ENCODE data around the gene CCDC60.

CCDC60 gene

DNA sequence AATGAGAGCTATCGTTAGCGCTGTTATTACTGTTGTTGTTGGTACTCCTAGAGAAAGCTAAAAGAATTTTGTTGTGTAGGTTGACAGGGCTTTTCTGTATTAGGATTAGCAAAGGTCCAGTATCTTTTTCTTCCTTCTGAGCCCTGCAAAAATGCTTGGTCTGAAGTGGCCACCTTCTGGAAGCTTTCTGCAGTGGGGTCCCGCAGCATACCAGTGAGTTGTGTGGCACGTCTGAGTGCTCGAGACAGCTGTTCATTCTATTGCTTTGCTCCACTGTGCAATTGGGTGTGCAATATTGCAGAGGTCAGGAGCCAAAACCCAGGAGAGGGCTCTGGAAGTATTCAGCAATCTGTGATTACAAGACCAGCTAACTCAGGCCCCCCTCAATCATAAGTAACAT is 57.1 kb downstream of the CCDC60 start:
- DNase-seq: no peak

DNA sequence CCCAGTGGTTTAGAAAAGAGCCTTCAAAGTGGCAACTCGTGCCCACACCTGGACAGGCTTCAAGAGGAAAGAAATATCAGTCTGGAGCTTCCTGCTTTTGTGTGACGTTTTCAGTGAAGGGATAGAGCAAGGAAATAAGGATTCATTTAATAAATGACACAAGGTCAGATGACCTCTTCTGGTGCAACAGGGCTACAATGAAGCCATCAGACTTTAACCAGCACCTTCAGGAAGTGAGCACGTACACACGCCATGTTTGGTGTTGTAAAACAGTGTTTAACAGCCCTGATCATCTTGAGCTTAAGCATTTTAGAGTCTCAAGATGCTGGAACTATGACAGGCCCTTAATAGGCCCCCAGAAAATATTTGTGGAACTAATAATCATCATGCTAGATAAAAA is 59.1 kb downstream of the CCDC60 start:
- no peak for DNase-seq

DNA sequence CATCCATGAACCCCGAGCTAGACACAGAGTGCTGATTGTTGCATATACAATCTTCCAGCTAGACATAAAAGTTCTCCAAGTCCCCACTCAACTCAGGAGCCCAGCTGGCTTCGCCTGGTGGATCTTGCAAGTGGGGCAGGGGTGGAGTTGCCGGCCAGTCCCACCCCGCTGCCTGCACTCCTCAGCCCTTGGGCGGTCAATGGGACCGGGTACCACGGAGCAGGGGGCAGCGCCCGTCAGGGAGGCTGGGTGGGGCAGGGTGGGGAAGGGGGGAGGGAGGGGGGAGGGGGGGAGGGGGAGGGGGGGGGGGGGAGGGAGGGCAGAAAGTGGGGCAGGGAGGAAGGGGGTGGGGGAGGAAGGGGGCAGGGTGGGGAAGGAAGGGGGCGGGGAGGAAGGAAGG is 63.0 kb downstream of the CCDC60 start:
- DNase-seq: no peak

DNA sequence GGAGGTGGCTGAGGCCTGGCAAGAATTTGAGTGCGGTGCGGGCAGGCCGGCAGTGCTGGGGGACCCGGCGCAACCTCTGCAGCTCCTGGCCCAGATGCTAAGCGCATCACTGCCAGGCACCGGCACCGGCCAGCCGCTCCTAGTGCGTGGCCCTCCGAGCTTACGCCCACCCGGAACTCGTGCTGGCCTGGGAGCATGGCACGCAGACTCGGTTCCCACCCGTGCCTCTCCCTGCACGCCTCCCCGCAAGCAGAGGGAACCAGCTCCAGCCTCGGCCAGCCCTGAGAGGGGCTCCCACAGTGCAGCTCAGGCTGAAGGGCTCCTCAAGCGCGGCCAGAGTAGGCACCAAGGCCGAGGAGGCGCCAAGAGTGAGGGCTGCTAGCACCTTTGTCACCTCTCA is 63.7 kb downstream of the CCDC60 start:
- DNase-seq: no peak

DNA sequence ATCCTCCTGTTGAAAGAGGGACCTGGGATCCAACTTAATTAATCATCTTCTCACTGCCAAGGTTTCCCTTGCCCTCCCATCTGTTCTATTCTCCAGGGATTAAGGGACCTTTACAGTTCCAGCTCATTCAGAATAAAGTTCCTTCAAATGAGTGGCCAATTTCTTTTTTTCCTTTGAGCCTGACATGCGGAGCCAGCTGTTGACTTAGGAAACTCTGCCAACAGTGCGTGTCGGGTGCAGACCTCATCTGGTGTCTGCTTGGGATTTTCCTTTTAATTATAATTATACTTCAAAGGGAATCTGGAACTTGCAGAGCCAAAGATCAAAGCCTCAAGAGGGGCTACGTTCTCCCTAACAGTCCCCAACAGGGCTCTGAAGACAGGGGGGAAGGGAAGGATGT is 64.8 kb downstream of the CCDC60 start:
- DNase-seq: no peak

DNA sequence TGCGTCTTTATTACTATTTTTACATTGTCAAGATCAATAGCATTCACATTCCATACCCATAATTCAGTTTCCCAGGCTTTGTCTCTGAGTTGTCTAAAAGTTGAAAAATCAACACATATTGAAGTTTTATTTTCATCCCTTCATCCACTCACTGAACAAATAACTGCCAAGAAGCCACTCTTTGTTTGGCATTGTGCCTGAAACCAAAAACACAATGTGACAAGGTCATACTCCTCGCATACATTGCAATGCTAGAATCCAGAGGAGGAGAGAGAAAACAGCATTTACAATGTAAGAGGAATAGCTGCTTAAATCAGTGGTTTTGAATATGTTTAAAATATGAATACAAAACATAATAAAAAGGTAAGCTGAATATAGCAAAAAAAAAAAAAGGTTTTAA is 71.8 kb downstream of the CCDC60 start:
- DNase-seq: no peak

DNA sequence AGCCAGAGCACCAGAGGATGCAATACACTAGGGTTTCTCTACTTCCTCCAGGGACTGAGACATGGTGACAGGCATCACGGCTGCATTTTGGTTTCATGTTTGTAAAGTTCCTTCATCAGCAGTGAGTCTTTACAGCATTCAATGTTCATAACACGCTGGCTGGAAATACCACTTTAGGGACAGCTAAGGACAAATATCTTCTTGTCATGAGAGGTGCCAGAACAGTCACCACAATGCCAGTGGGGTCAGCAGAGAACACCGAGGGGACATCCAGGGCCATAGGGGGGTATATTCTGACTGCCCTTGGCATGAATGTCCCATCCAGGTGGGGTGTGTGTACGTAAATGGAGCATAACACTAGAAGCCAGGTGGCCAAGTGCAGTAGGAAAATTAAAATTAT is 72.3 kb downstream of the CCDC60 start:
- no peak for DNase-seq

DNA sequence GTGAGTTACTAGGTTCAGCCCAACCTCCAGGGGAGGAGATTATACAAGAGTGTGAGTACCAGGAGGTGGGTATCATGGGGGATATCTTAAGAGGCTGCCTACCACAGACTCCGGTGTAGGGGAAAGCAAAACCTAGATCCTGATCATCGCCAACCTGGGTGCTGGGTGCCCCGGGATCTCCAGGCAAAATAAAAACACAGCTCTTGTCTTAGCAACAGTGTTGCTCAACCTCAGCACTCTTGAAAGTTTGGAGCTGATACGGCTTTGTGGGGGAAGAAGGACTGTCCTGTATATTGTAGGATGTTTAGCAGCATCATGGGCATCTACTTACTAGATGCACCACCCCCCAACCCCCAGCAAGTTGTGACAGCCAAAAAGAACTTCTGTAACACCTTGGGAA is 74.5 kb downstream of the CCDC60 start:
- DNase-seq: no peak

DNA sequence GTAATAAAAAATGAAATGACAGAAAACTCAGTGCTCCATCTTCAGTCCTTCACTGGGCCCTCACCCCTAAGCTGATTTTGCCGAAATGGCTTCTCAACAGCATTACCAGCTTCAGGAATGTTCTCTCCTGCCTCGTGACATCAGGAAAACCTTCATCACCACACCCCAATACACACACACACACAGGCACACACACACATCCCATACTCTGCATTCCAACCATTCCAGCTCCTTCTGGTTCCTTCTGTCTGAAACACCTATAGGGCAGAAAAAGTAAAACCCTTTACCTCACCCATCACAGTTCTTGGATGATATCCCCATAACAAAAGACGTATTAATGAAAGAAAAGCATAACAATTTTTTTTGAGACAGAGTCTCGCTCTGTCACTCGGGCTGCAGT is 75.9 kb downstream of the CCDC60 start:
- DNase-seq: no peak

DNA sequence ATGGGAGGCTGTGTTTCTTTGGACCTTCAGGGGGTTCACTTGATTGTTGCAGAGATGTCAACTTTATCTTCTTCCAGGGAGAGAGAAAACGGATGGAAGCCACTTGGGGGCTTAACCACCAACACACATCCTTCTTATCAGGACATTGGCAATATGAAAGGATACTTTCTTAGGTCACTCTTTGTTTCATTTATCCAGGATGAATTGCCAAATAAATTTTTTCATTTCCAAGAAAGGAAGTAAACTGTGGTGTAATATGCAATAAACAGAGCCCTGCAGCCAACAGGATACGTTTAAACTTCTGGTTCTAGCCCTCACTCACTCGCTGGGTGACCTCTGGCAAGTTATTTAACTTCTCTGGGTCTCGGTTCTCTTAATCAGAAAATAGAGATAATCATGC is 77.8 kb downstream of the CCDC60 start:
- DNase-seq: no peak

DNA sequence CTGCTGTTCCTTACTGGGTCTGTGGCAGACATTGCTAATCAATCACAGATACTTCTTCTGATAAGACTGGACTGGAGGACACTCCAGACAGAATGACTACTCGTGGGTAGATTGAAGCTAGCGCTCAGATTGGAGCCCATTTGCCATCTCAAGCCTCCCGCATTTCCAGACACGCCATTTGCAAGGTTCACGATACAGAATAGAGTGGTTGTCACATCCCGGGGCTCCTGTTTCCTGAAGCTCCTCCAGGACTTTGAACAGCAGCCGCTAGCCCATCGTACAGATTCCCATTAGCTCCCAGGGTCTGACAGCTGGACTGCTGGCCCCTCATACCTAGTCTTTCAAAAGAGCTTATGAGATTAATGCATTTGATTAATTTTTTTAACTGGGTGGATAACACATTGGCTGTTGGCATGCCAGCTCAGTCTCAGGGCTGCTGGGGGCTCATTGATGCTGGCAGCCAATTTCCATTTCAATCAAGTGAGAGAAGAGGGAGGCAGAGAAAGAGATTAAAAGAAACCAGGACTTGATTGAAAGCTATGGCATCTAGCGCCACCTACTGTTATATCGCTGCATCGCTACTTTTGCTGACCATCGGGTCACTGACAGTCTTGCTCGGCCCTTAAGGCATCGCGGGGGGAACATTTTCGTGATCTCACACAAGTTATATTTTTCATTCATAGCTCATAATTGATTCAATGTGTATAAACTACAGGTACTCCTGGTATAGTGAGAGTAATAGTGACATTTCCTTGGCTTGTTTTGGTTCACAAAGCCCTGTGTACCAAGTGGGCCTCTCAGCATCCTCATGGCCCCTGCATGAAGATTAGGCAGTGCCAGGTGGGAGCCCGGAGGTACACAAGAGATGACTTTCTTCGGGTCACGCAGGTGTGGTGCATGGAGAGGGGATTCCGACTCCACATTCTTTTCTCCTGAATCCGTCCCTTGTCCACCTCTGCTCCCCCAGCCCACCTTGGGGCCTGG is 78.6 kb downstream of the CCDC60 start:
- DNase-seq: no peak

DNA sequence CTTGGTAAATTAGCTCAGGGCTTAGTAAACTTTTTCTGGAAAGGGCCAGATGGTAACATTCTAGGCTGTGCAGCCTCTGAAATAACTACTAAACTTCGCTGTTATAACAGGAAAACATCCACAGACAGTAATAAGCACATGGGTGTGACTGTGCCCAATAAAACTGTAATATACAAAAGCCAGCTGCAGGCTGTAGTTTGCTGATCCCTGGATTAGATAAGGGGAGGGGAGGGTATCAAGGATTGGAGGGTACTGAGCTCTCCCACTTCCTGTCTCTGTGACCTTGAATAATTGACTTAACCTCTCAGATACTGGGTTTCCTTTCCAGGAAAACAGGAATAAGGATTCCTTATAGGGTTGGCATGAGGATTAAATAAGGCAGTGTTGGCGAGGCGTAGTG is 81.2 kb downstream of the CCDC60 start:
- no peak for DNase-seq

DNA sequence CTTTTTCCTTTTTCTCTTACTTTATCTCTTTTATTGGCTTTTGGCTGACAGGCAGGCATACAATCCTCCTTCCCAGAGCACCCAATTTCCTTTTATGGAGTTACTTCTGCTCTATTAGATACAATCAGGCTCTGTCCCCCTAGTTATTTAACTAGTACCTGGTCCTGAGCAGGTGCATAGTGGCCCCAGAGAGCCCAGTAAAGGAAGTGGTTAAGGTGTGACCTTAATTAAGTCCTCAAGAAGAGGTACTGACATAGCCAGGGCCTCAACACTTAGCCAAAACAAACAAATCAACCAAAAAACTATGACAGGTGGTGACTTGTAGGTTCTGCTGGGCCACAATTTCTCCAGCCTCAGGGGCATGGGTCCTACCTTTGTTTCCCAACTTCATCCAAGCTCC is 82.9 kb downstream of the CCDC60 start:
- DNase-seq: no peak

DNA sequence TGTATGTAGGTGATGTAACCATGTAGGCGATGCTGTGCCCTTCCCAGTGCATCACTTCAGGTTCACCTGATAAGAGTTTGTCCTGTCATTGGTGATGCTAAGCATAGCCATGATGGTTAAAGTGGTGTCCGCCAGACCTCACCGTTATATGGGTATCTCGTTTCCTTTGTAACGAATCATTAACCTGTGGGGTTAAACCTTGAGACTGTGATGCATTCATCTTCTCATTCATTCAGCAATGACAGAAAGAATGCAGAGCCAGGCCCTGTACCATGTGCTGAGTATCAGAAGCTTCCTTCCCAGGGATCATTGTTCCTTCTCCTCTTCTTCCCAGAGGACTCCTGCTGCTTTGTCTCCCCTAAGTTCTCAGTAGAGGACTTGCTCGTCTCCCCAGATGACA is 84.9 kb downstream of the CCDC60 start:
- DNase-seq: no peak

DNA sequence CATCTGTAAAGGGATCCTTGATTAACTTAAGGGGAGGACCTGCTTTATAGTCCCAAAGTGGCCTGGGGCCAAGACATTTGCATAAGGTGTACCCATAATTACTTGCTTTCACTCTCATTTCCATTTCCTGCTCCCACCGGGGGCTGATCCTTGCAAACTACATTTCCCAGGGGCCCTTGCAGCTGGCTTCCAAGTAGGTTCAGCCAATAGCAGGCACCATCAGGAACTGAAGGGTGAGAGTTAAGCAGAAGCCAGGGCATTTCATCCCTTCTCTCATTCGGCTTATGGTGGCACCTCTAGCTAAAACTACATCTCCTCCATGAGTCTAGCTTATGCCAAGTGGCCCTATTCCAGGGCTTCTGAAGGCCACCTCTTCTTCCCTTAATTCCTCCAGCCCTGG is 88.8 kb downstream of the CCDC60 start:
- DNase-seq: no peak

DNA sequence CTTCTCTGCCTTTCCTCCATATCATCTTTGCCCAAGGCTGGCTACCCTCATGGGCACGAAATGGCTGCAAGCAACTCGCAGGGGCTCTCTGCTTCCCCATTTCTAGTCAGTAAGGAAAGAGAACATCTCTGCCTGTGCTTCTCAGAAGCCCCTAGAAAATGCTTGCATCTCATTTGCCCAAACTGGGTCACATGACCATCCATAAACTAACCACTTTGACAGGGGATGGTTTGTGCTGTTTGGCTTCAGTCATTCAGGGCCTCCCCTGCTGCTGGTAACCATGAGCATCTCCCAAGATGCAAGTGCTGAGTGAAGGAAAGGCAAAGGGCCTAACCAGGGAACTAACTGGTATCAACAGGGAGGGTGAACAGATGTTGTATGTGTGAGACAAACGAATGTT is 91.1 kb downstream of the CCDC60 start:
- DNase-seq: no peak

DNA sequence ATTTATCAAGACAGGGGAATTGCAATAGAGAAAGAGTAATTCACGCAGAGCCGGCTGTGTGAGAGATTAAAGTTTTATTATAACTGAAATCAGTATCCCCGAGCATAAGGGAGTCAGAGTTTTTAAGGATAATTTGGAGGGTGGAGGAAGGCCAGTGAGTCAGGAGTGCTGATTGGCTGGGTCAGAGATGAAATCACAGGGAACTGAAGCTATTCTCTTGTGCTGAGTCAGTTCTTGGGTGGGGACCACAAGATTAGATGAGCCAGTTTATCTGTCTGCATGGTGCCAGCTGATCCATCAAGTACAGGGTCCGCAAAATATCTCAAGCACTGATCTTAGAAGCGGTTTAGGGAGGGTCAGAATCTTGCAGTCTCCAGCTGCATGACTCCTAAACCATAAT is 96.6 kb downstream of the CCDC60 start:
- DNase-seq: no peak

DNA sequence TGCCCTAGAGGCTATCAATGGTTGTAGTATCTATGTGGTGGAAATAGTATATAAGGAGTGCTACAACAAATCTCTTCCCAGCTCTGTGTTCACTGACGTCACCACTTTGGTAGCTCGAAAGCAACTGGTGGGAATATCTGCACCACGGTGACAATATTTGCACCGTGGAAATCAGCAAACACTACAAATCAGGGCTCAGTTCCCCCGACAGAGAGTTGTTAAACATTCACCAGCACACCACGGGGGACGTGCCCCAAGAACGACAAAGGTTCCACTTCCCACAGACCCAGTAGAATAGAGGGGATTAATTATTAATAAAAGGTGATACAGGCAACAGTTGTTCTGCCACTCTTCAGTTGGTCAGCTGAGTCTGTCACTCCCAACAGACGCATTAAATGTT is 98.4 kb downstream of the CCDC60 start:
- DNase-seq: no peak

DNA sequence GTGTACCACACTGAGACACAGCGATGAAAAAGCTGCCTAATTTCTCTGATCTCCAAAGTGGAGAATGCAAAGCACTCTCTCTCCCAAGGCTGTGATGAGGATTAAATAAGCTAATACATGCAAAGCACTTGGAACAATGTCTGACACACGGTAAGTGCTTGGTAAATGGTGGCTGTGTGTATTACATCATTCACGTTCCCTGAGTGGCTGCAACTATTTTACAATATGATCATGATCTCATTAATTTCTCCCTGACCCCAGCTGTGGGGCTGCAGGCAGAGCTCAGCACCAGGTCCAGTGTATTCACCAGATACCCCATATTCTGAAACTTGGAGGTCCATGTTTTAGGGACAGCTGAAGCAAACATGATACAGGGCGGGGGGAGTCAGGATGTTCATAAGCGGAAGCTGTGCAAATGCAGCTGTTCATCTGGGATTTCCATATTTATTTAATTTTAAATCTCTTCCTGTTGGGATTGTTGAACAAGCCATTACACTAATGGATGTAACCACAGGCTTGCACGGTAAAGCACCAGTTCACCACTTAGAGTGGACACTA is 106.4 kb downstream of the CCDC60 start:
- no peak for DNase-seq

DNA sequence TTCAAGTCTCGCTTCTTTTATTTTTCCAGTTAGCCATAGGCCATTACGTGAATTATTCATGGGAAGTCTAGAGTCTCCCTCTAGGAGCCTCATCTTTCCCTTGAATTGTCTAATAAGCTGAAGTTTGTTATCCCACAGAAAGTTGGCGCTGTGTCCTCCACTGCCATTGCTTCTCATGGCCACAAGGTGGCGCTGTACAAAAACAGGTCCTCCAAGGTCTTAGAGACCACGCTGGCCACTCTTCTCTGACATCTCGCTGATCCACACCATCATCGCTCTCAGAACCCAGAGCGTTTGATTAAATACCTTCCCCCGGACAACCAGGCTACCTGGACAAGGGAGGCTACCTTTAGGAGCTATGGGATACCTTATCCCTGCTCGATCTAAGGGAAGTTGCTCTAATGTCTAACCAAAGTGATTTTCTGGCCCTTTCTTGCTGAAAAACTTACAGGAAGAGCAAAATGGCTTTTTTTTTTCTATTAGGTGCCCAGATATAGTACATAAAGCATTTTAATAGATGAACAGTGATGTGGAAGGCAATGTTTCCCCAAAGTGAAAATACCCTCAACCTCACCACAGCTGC is 110.0 kb downstream of the CCDC60 start:
- DNase-seq: no peak

DNA sequence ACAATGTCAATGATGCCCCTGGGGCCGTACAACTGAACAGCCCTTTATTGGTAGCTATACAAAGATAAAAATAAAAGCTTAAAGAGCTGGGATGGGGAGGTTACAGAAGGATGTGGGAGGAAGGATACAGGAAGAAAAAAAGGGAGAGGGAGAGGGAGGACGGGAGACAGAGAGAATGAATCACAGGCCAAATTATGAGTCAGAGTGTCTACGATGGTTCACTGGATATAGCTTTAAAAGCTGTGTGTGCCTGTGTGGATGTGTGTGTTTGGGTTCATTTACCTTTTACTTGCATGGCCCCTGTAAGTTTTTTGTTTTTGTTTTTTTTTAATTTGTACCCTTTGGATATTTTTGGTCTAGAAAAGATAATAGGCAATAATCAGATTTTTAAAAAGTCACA is 111.9 kb downstream of the CCDC60 start:
- no peak for DNase-seq

DNA sequence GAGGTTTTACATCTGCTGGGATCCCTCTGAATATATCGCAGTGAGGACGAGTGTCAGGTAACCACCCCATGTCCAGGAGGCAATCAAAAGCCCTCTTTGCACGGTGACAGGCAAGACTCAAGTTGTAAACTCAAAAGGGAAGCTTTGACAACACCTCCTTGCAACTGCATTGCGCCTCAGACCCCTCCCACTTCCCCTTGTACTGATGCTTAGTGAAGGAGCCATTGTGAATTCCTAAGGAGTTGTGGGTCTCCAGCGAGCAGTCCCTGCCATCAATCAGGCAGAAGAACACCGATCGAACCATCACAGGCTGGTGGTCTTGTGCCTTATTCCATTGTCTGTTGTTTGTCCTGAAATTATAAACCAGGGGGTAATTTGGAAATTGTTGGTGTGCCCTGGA is 112.6 kb downstream of the CCDC60 start:
- no peak for DNase-seq

DNA sequence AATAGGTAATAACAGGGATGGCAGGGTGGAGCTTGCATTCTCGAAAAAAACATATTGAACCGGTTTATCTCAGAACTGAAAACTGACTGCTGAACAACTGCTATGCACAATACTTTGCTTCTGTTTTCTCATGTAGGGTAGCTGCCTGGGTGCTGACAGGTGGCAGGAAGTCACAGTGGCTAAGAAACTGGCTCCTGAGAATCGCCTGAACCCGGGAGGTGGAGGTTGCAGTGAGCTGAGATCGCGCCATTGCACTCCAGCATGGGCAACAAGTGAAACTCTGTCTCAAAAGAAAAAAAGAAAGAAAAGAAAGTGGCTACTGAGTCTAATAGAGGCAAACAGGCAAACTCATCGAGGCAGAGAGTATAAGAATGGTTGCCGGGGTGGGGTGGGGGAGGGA is 113.1 kb downstream of the CCDC60 start:
- DNase-seq: no peak

DNA sequence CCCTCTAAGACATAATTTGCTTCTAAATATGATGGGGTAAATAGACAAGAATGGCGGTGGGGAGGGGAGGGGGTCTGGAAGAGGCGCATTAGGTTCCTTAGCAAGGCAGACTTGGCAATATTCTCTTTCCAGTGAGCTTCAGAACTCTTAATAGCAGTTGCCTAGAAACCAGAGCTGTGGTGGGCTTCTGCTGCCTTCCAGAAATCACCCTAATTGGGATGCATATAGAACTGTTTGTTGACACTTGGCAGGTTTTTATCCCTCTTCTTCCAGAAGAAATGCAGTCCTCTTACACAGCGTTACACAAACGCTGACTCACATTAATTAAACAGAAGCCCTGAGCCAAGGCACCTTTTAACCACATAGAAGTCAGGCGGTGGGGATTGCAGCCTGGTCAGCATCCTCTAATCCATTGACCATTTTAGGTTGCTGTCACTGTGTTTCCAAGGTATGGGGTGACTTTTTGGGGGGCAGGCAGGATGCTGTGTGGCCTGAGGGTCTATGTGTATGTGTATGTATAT is 114.1 kb downstream of the CCDC60 start:
- no peak for DNase-seq
